GM06990 (cell line): ENCODE results near the gene CENPA.
"Not testable (repeated sequence)": the region's sequence is repeated elsewhere in the genome, so short reads cannot be mapped to it uniquely, and the experiment has no call there.

ENCODE experiments used
- DNase-seq: peaks from one replicate; pipeline ENCODE4 v3.0.0-alpha.2; 2011; ENCODE audit not compliant: insufficient read length; ENCODE audit errors: extremely low read depth
- H3K27me3 ChIP-seq: replicated peaks from 2 replicates; pipeline ENCODE4 v1.6.0; 2011; ENCODE audit warnings: low read length; ENCODE audit not compliant: control insufficient read depth, insufficient read depth
- H3K36me3 ChIP-seq: 2 replicates; pipeline ENCODE4 v1.5.1; 2011; ENCODE audit warnings: low read length; ENCODE audit not compliant: control insufficient read depth, insufficient read depth
- H3K4me3 ChIP-seq: replicated peaks from 2 replicates; pipeline ENCODE4 v1.5.1; 2011; ENCODE audit warnings: low read depth, mild to moderate bottlenecking, control low read depth, low read length
- CTCF ChIP-seq: IDR thresholded peaks from 2 replicates; pipeline ENCODE4 v1.5.1; 2011; ENCODE audit warnings: low read length, control low read depth, mild to moderate bottlenecking, inconsistent platforms; ENCODE audit not compliant: insufficient read depth, poor library complexity, severe bottlenecking

CENPA gene

GRCh38 chr2:26811791-26812694 lies 26.2 kb downstream of the CENPA start:
- no peaks in the 10 kb centered on the region for H3K27me3 ChIP-seq
- no peak for DNase-seq
- TF ChIP-seq CTCF = no peak
- H3K4me3 ChIP-seq = no peak overlapping the region
- no peaks in the 10 kb centered on the region for H3K36me3 ChIP-seq

- no peak for DNase-seq
- Histone ChIP-seq H3K27me3 (no peaks in the 10 kb centered on the region), H3K4me3 (no peak overlapping the region), H3K36me3 (no peaks in the 10 kb centered on the region)
- TF ChIP-seq CTCF = no peak
Observed at GRCh38 chr2:26812731-26813130, 26.9 kb downstream of the CENPA start.

GRCh38 chr2:26814072-26814765 lies 28.4 kb downstream of the CENPA start:
- H3K27me3 ChIP-seq, H3K4me3 ChIP-seq, DNase-seq, H3K36me3 ChIP-seq: not testable (repeated sequence)

- no peak for DNase-seq
- Histone ChIP-seq H3K36me3 (no peaks in the 10 kb centered on the region), H3K27me3 (no peaks in the 10 kb centered on the region), H3K4me3 (no peak overlapping the region)
- TF ChIP-seq CTCF = no peak
Observed at GRCh38 chr2:26816893-26817292, 31.0 kb downstream of the CENPA start.

GRCh38 chr2:26818255-26818654 lies 32.4 kb downstream of the CENPA start:
- Histone ChIP-seq H3K4me3 (no peak overlapping the region), H3K27me3 (no peaks in the 10 kb centered on the region), H3K36me3 (no peaks in the 10 kb centered on the region)
- no peak for DNase-seq
- TF ChIP-seq CTCF = no peak

GRCh38 chr2:26818972-26819371 lies 33.1 kb downstream of the CENPA start:
- DNase-seq = no peak
- TF ChIP-seq CTCF = no peak
- Histone ChIP-seq H3K36me3 (no peaks in the 10 kb centered on the region), H3K4me3 (no peak overlapping the region), H3K27me3 (no peaks in the 10 kb centered on the region)
